HG02678 (cell line): ENCODE data around the gene SLC4A2.

Experiments used
- ATAC-seq: cut with Tn5 transposase; IDR thresholded peaks from one replicate; pipeline ENCODE4 v1.9.1; 2021; ENCODE audit warnings: mild to moderate bottlenecking, moderate library complexity; ENCODE audit not compliant: unreplicated experiment

Gene SLC4A2

DNA sequence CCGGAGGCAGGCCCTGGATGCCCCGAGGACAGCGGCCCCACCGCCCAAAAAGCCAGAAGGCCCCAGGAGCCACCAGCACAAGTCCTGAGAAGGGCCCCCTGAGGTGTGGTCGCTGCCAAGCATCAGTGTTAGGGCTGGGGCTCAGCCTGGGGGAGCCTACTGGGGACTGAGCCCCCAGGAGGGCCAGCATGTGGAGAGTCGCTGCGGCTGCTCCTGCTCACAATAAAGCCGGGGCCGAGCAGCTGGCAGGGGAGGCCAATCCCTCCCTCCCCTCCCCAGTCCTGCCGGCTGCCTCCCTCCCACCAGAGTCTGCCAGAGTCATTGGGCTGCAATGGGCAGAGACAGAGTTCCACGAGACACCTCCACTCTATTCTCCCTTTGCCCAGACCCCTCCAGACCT lies 14.1 kb upstream of the SLC4A2 start:
- no peak for ATAC-seq

DNA sequence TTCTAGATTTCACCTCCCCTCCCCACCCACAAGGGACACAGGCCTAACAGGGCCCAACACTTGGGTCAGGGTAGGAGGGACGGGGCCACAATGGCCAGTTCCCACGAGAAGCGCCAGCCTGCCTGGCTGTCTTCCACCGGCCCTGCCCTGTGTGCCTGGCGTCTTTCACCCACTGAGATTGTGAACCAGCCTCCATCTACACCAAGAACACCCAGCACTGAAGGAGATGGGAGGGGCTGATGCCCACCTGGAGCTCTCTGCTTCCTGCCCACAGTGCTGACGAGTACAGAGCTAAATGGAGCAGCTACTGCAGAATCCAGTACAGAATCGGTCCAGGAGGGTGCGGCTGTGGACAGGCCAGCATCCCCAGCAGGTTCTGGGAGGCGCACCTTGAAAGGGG lies 13.4 kb upstream of the SLC4A2 start:
- ATAC-seq, result no peak

DNA sequence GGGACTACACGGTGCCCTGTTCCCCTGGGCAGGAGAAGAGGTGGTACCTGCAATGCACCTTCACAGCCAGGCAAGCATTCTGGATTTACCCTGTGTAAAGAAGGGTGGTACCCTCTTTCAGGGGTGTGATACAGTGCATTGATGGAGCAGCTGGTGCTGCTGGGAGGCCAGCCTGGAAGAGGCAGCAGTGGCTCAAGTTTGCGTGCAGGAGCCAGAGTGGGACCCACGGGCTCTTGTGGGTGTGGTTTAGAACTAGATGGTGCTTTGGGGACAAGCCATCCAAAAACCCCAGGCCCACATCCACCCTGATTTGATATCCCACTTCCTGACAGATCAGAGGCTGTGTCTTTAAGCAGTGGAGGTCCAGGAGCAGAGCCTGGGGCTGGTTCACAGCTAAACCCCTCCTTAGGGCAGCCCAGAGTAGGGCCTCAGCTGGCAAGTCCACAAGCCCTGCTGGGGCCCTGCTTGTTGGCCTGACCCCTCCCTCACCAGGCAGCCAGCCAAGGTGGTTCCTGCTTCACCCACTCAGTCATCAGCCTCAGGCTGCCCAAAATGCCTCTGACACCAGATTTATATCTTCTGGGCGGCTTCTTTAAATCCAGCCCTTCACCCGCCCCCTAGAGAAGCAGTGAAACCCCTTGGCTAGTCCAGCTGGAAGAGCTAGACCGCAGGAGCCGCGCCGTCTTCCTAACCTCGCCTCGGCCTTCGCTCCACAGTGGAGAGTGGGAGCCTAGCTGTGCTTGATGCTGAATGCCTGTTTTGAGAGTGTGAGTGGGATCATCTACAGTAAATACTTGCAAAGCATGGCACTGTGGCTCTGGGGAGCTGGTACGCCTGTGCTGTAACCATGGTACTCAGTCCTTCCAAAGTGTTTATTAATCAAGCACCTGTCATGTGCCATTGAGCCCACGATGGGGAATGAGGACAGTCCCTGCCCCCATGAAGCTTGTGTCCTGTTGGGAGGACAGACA lies 12.5 kb upstream of the SLC4A2 start:
- no peak for ATAC-seq

DNA sequence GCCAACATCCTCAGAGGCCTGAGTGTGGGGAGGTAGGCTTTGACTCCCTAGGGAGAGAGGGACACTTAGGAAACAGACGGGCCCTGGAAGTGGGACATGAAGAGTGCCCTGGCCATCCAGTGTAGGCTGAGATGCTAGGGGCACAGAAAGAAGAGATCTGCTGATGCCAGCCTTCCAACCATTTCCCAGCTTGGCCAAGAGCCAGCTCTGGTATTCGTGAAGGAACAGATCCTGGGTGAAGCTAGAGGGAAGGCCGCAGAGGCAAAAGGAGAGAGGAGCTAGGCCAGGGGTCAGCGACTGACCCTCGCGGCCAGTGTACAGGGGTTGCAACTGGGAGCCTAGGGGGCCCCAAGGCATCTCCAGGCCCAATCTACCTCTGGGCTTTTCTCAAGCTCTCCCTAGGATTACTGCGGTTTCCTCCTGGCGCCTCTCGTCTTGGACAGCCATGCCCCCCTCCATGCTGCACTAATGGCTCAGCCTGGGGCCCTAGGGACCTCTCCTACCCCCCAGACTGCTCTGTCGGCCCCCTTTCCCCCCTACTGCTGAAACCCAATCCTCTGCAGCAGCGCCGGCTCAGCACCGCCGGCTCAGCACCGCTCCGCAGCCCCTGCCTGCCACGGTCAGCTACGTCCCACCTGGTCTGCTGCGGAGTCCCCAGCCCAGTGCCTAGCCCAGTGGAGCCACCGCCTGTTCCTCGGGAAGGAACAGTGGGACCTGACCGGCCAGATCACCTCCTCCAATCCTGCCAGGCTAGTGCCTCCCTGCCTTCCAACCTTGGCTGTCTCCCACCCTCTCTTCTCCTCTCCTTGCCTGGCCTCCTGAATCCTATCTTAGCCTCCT lies 11.2 kb upstream of the SLC4A2 start, which contains the start of gene ASIC3:
Gene ASIC3 (plus strand): TSS at position 556 of the 840 bp plus-strand sequence. CDS start 355 bp downstream, outside the sequence.
- no peak for ATAC-seq

- no peak for ATAC-seq
Measured at GRCh38 chr7:151048911-151049463, 10.4 kb upstream of the SLC4A2 start.

DNA sequence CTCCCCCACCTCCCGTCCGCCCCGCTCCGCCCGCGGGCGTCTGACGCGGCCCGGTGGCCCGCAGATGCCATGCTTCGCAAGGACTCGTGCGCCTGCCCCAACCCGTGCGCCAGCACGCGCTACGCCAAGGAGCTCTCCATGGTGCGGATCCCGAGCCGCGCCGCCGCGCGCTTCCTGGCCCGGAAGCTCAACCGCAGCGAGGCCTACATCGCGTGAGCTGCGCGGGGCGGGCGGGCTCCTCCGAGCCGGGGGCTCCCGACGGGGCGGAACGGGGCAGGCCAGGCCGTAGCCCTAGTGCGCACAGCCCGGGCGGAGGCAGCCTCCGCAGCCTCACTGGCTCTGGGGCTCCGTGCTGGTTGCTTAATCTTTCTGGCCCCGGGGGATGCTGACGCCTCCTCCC lies 8.3 kb upstream of the SLC4A2 start:
- ATAC-seq, result peak; percentile 39

GRCh38 chr7:151053096-151053495 lies 6.3 kb upstream of the SLC4A2 start:
- no peak for ATAC-seq

DNA sequence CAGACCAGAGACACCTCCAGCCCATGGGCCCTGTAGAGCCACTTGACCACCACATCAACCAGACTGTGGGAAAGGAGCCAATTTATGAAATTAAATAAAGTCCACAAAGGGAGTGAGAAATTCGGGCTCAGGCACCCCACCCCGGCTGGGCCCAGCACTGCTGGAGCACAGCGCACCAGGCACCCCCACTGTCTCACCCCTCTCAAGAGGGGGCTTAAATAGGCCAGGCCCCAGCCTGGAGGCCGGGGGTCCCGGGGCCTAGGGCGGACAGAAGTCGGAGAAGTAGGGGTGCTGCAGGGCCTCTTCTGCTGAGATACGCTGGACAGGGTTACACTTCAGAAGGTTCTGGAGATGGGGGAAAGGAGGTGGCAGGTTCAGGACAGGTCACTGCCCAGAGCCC lies 5.6 kb upstream of the SLC4A2 start:
- ATAC-seq, result no peak

GRCh38 chr7:151056283-151056665 lies 3.1 kb upstream of the SLC4A2 start:
- no peak for ATAC-seq

GRCh38 chr7:151056666-151057505 lies 2.5 kb upstream of the SLC4A2 start:
- ATAC-seq, result no peak

DNA sequence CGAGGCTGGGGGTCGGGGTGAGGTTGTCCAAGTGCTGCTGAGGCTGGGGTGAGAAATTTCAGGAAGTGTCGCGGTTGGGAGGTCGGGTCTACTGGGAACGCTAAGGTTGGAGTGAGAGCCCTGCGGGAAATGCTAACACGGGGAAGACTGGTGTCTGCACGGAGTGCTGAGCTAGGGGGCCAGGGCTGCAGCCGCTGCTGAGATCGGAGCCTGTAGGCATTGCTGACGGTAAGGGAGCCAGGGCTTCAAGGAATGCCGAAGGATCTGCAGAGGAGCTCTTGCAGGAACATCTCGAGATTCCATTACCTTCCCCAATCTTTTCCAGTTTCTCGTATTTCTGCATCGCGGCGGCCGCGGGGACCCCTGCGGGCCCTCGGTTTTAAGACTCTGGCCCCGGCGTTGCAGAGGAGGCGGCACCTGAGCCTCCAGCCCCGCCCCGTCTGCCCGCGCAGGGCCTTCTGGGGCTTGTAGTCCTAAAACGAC lies 1.8 kb upstream of the SLC4A2 start, which contains the start of gene CDK5:
Gene CDK5 (minus strand): TSS at position 392 of the 483 bp plus-strand sequence. CDS start 49 bp downstream, at position 343.
- peak; percentile 13 for ATAC-seq

- peak; percentile 90 for ATAC-seq
Measured at GRCh38 chr7:151057989-151058780, 1.2 kb upstream of the SLC4A2 start.

DNA sequence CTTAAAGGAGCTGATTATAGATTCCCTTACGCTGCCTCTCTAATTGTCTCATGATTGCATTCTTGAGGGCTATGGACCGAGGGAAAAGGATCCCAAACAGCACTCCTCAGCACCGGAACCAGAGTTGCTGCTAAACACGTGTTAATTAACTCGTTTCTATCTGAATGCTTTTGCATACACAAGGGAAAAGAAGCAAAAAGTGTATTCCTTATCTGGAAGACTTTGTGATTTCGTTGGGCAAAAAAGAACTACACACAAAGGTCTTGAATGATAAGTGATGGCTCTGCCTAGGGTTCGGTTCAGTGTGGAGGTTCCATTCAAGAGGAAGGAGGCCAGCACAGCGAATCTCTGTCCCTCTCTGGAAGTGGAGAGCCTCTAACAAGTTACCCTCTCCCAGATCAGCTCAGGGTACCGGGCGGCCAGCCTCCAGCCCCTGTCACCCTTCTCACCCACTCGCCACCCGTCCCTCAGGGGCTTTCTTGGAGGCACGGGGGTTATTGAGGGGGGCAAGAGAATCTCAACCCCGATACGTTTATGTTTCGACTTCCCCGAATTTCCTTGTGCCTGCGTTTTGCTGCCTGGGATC lies 515 bp upstream of the SLC4A2 start:
- ATAC-seq, result no peak

- no peak for ATAC-seq
Measured at GRCh38 chr7:151060113-151060415, 675 bp downstream of the SLC4A2 start.

DNA sequence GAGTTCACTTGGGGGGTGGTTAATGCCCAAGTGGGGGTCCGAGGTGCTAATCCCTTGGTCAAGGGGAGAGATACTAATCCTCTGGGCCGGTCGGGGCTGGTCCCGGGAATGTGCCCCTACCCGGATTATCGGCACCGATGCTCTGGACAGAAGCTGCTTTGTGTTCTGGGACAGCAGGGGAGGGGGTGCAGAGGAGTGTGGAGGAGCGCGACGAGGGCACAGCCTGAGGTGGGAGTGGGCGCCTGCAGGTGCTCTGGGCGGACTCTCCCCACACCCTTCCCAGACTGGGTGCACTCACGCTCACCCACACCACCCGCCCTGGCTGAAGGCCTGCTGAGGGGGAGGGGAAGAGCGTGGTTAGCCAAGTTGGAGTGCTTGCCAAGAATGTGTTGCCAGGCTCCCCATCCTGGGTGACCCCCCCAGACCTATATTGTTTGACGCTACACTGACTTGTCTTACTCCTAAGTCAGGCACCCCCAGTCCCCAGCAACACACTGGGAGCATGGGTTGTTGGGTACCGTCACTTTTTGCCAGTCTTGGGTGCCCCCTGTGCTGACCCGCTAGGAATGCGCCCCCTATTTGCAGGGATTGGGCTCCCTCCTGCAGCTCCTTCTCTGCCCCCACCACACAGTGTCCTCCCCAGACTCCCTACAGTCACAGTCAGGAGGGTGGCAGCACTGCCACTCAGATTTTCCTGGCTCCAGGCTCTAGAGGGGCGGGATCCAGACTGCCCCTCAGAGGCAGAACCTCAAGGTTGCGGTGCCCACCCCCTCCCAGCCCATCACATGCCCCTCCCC lies 1.2 kb downstream of the SLC4A2 start:
- ATAC-seq, result no peak

GRCh38 chr7:151061213-151062110 lies 2.1 kb downstream of the SLC4A2 start:
- ATAC-seq, result no peak

DNA sequence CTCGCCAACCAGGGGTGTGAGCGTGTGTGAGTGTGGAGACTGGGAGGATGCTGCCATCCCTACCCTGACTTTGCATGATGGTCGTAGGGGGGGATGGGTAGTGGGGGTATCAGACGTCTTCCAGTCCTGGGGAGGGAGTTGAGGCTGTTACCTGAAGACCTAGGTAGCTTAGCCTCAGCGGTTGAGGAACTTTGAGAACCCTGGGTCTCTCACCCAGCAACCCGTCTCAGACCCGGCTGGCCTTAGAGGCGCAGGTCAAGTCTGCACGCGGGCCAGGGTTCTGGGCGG lies 2.7 kb downstream of the SLC4A2 start:
- ATAC-seq, result no peak
